ENCODE results near the gene MCF2L2.
A peak's percentile ranks its signal among the peaks of the same experiment; 100 is the strongest.

The MCF2L2 gene

DNA sequence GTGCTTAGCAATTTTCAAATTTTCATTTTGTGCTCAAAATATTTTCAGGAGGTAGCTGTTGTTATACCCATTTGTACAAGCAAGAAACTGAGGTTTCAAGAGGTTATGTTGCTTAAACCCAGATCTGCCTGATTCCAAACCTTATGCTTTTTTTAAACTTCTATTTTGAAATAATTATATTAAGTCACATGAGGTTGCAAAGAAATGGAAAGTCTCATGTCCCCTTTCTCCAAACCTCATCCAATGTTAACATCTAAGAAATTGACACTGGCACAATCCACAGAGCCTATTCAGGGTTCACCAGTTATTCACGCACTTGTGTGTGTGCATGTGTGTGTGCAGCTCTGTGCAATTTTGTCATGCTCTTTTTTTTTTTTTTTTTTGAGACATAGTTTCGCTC lies 140.3 kb downstream of the MCF2L2 start:
- no peak for DNase-seq

DNA sequence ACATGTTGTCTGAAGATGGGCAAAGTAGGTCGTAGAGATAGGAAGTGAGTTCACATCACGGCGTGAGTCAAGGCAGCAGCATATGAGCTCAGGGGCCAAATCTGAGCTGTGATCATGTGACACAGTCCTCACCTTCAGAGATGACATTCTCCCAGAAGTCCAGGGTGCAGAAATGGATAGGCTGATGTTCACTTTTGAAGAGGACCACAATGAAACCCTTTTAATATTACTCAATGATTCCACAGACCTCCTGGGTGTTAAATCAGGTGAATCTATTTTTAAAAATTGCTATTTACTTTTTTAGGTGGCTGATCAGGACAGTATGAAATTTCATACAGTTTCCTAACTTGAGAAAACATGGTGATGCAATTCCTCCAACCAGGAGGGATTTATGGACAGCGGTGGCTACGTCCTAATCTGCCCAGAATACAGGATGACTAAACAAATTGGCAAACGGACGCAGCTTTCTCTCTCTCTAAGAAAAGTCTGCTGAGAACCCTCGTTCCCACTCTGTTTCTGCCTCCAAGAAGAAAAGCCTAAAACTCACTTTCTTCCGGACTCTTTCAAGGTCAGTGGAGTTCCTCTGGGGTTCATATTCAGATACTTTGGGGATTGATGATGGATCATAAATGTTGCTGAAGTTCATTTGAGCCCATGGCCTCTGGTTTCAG lies 141.0 kb downstream of the MCF2L2 start:
- no peak for DNase-seq

DNA sequence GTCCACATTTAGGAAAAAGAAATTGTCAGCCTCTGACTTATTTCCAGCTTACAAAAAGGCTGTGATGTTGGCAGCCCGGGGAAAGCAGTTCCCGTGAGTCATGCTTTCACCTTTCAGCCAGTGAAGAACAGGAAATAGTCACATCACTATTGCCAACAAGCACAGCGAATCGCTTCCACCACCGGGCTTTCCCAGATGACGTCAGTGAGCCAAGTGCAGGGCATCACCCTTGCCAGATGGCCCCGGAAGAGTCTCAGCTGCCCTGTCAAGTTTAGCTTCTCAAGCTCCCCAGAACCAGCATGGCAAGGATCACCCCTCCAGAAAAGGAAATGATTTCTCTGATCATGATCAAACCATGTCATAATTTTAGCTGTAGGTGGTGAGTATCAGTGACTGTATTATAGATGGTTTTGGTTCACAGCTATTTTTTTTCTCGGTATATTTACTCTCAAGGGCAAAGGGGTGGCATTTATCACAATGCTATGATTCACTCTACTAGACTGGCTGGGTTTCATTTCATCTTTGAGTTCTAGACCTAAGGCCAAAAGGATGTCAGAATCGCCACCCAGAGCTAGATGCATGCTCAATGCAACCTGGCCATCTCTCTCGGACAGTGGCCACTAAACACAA lies 142.5 kb downstream of the MCF2L2 start:
- DNase-seq = peak; percentile 87

DNA sequence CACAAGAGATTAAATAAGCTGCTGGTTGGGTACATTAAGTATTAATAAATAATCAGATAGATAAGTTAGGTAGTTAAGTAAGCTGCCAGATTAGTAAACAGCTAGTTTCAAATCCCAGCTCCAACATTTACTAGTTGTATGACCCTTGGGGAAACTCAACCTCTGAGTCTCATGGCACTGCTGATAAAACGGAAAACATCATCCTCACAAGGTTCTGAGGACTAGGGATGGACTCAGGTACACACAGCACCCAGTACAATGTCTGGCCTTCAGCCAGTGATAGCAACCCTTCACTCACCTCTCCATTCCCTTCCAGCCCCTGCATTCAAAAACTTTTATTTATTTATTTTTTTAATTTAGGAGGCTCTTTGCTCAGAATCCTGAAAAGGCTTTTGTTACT lies 143.1 kb downstream of the MCF2L2 start:
- DNase-seq = no peak

DNA sequence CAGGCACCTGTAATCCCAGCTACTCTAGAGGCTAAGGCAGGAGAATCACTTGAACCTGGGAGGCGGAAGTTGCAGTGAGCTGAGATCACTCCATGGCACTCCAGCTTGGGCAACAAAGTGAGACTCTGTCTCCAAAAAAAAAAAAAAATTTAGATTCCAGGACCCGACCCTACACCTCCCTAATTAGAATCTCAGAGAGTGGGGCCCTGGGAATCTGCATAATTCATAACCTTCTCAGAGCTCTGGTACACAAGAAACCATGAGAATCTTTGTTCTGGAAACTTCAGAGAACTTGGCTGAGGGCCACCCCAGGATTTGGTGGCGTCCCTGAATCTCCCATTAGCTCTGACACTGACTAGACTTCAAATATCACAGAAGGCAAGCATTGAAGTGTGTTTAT lies 143.8 kb downstream of the MCF2L2 start:
- DNase-seq = no peak

DNA sequence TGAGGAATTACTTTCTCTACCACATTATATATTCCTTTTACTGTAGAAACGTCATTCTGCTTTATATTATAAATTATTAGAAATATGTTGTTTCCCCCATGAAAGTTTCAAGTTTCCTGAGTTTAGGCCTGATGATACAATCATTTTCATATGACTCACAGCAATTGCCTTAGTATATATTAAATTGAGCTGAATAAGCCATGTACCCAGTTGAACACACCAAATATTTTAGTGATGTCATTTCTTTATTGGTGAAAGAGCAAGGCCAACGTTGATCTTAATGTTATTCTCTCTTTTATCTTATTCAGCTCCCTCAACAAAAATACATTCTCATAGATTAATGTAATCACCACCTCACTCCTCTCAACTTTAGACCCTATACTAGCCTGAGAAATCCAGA lies 144.5 kb downstream of the MCF2L2 start:
- DNase-seq = no peak

DNA sequence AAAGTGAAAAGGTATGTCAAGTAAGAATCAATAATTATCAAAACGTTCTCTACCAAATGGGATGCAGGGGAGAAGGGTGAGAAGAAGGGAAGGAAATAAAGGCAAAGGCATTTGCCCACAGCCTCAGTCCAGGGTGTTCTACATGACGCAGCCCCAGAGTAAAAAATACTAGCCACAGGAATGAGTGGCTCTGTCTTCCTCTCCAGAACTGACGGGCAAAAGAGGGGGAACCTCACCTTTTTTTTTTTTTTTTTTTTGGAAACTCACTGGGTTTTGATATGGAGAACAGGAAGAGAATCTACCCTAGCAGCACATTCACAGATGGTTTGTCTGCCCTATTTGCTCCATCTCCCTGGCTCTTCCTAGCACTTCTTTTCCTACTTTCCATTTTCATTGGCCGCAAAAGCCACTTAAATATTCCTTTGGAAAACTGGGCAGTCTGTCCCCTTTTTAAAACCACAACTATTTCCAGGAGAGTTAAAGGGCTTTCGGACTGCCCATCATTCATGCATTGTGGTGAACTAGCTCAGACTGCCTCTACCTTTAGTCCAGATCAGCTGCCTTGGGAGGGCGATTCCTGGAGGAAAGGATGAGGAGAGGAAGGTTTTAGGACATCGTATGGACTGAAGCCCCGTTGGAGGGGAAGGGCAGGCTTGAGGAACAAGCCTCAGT lies 147.2 kb downstream of the MCF2L2 start:
- DNase-seq = no peak

DNA sequence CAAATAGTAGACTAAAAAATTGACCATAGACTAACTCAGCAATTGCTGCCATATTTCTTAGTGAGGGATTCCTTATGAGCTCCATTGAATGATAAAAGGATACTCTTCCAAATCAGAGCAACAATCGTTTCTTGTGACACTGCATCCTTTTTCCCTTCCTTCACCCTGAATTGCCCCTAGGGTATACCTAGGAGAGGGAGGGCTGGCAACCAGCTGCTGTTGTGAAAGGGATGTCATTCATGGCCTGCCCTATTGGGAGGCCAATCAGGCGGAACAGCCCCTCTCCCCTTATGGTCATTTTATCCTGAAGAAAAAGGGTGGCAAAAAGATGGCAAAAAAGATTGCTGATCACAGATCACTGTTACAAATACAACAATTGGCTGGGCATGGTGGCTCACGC lies 149.0 kb downstream of the MCF2L2 start:
- no peak for DNase-seq

DNA sequence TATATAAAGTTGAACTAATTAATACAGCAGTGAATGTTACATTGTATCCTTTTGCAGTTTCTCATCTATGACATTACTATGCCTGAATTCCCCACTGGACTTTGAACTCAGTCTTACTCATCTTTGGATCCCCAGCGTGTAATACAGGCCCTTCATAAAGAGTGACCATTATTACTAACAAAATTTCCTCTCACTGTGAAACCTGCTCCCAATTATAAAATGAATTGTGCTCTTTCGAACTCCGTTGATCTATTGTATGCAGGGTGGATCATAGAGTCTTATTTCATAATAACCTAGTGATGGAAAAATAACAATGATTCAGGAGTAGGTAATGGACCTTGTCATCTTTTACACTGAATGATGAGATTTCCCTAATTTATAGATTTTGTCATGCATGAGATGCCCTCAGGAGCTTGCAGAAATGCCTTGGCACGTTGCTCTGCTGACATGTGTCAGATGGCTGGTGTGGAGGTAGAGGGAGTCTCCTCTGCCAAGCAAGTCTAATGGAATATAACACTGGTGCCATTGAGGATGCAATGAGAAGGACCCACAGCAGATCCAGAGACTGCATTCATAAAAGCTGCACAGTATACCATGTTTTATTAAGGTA lies 149.8 kb downstream of the MCF2L2 start:
- no peak for DNase-seq

DNA sequence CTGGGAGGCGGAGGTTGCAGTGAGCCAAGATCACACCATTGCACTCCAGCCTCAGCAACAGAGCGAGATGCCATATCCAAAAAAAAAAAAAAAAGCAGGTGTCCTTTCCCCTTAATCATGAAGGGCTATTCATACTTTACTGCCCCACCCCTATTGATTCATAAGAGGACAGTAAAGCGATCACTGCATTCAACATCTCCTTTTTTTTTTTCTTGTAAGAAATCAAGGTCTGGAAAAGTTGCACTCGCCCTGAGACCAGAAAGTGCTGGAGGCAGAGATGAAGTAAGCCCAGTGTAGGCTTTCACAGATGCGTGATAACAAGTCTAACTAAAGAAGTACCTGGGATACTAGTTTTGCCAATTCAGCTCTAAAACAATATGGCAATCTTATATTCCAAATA lies 151.2 kb downstream of the MCF2L2 start:
- no peak for DNase-seq

DNA sequence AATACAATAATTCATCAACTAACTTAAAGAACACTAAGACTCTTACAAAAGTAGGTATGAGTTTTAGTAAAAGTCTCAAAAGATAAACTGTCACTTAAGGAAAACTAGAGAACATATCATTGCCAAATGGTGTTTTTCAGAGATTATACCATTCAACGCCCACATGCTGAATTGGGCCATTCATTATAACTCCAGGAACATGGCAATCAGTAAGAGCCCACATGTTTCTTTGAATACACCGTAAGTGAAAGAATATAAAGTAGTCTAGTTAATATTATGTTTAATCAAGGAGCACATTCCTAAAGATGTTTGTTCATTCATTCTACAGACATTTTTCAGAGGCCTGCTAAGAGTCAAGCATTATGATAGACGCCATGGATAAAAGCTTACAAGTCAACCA lies 152.5 kb downstream of the MCF2L2 start:
- no peak for DNase-seq

DNA sequence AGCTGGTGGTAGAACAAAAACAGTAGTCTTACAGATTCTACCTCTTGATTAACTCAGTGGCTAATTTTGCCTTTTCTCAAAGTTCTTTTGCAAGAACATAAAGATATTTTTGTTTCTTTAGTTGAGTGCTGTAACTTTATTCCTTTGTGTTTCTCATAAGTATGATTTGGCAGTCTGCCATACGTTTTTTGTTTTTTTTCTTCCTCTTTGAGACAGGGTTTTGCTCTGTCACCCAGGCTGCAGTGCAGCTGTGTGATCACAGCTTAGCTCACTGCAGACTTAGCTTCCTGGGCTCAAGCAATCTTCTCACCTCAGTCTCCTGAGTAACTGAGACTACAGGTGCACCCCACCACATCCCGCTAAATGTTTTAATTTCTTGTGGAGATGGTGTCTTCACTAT lies 153.0 kb downstream of the MCF2L2 start:
- DNase-seq = no peak

DNA sequence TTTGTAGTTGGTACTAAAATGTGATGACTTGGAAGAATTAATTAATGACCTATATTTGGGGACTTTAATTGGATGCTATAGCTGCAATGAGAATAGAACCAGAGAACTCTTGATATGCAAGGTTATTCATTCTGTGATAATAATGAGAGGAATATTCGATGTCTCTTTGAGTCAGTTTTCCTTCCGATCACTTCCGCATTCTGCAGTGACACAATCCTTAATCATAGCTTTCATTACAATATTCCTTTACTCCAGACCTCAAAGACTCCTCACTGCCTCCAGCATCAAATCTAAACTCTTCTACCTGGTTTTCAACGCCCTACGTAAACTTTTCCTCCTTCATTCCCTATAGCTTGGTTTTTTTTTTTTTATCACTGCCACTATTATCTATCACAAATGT lies 153.8 kb downstream of the MCF2L2 start:
- DNase-seq = no peak

DNA sequence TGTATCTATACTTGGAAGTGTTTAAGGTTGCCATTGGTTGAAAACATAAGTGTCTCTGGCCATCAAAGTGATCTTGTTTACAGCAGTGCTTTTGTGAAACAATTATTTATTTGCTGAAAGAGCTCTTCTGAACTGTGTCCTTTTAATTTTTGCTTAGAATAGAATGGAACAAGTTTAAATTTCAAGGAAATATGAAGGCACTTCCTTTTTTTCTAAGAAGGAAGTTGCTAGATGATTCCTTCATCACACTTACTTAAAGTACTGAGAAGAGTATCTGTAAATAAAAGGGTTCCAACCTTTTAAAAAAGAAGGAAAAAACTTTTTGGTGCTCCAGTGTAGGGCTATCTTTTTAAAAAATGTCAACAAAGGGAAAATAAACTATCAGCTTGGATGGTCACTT lies 155.6 kb downstream of the MCF2L2 start:
- DNase-seq = no peak

DNA sequence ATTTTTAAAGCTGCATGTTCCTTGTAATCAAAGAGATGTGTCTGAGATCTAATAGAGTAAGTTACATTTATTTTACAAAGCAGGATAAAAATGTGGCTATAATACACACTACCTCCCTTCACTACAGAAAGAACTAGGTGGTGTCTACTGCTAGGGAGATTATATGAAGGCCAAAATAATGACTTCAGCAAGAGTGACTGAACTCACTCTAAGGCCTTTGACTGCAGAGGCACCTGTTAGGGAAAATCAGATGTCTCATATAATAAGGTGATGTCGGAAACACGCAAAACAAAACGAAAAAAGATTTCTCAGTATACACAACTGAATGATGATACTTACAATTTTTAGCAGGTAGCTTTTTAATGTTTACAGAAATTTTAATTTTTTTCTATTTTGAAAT lies 156.3 kb downstream of the MCF2L2 start:
- DNase-seq = no peak

DNA sequence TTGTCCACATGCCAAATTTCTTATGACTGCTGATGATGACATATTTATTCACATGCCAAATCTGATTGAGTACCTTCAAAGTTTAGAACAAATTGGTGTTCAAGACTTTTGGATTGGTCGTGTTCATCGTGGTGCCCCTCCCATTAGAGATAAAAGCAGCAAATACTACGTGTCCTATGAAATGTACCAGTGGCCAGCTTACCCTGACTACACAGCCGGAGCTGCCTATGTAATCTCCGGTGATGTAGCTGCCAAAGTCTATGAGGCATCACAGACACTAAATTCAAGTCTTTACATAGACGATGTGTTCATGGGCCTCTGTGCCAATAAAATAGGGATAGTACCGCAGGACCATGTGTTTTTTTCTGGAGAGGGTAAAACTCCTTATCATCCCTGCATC lies 158.1 kb downstream of the MCF2L2 start:
- no peak for DNase-seq

DNA sequence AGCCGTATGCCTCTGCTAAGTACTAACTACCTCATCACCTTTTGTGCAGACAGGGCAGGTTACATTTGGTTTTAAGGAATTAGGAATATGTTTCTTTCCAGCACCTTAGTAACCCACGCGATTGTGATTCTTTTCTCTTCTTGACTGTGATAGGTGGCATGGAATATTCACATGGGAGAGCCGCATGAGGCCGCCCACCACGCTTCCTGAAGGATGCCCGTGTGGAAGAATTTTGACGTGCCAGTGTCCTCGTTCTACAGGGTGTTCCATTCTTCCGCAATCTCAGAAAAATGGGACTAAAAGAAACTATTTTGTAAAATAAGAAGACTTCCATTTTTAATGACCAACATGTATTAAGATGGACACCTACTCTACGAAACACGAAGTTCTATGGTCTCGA lies 159.1 kb downstream of the MCF2L2 start:
- DNase-seq = no peak

DNA sequence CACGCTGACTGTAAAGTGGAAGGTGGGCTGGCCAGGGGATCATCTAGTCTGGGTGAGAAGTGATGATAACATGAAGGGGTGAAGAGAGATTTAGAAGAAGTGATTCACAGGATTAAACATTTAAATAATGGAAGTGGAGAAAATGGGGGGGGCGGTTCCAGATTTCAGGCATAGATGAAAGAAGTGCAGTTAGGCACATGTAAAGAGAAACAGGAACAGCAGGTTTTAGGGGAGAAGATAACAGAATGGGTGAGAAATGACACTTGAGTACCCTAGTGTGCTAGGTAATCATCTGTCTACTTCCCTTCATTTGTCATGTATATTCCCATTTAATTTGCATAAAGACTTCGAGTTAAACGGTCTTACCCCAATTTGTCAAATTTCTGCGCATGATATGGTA lies 160.1 kb downstream of the MCF2L2 start:
- no peak for DNase-seq

DNA sequence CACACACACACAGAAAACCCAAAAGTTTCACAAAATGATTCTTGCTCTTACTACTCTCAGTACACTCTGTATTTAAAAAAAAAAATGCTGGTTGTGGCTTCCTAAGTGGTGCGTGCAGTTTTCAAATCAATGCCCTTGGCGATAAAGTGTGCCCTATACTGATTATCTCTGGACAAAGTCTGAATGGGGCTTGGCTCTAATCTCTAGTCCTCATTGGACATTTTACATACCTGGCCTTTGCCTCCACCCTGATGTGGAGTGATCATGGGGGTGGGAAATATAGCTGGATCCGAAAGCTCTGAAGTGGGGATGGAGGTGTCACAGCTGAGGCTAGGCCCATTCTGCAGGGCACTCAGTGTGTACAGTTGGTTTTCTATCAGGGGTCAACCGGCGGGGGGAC lies 161.3 kb downstream of the MCF2L2 start:
- DNase-seq = no peak

DNA sequence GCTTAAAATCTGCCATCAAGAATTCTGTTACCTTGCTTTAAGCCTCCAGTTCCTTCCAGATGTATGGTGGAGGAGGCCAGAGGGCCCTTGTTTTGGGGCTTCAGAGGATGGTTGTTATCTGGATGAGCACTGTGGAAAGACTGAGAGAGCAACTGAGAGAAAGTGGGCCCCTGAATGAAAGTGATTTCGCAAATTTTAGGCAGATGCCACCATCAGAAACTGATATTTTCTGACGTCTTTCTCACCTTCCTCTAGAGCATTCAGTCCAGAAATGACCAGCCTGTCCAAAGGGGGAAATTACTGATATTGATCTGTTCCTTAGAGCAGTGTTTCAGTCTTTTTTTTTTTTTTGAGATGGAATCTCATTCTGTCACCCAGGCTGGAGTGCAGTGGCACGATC lies 162.0 kb downstream of the MCF2L2 start:
- DNase-seq = no peak

DNA sequence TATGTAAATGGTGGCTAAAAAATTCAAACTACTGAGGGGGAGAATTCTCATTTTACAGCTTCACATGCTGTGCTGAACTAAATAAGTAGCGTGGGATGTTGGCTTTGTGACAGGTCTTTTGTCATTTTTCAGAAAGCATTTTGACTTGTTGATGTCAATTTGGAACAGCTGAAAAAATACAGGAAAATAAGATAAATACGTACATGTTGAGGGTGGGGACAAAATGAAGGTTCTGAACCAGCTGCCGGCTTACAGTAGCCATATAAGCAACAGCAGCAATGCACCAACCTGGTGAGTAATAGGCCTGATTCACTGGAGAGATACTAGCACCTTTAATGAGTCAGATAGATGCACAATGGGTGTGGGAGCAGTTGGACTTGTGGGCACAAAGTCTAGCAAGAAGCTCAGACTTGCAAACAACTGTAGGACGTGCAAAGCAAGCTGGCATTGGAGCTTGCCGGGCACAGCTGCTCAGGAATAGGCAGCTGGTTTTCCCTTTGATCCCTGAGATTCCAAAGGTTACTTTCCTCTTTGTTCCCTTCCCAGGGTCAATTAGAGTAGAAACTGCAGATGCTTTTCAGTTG lies 162.5 kb downstream of the MCF2L2 start:
- peak; percentile 31 for DNase-seq

DNA sequence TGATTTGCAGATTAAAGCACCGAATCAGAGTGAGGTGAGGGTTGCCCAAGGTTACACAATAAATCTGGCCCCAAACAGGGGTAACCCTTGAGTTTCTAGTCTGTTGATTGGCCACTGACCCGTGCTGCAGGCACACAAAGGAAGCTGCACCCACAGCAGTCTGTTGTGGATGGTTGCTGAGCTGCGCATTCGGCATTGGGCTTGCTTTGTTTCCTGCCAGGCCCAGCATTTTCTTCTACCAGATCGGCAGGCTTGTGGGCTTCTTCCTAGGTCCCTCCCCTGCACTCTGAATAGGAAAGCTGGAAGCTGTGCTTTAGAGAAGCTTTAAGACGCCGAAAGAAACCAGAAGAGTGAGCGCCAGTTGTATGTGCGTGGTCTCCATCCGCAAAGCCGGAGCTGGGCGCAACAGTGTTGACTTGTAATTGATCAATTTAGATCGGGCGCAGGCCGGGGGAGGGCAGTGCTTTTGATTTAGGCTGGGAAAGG lies 163.2 kb downstream of the MCF2L2 start:
- DNase-seq = no peak

DNA sequence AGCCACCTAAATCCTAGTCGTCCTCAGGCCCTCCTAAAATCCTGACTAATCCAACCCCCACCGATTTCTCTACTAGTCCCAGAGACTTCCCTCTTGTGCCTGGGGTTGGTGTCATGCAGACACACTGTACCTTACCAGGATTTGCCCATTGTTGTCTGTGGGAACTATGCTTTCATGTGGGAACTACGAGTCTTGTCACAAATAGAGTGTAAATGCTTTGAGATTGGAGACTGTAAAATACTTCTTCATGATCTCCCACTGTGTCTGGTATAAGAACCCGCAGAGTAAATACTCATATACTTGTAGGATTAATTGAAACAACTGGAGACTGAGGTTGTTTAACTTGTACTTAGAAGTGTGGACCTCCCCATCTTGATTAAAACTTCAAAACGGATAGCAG lies 164.2 kb downstream of the MCF2L2 start:
- no peak for DNase-seq

Data from DMS 273 treated with DMSO at 0.1 percent for 48 hours (cell line).